Uterus (tissue), 2 donors: ENCODE data around the gene ACY1.

ENCODE experiments used
- POLR2A ChIP-seq, 2 donors: fragments of 450-650 bp; IDR thresholded peaks; one replicate each; pipeline ENCODE4 v1.6.1; 2016; ENCODE audit warnings: antibody characterized with exemption in 2 of 2, mild to moderate bottlenecking in 1 of 2, moderate library complexity in 1 of 2
- TF ChIP-seq, protein P1 (sequence below), 4 experiments: fragments of 200-600 bp in 2 of 4; fragments of 450-650 bp in 2 of 4; sonication (generic) in 2 of 4; IDR thresholded peaks; one replicate each; pipeline ENCODE4 v1.5.1; 2016 to 2019; ENCODE audit warnings: antibody characterized with exemption in 4 of 4, mild to moderate bottlenecking in 2 of 4, moderate library complexity in 1 of 4

DNA sequence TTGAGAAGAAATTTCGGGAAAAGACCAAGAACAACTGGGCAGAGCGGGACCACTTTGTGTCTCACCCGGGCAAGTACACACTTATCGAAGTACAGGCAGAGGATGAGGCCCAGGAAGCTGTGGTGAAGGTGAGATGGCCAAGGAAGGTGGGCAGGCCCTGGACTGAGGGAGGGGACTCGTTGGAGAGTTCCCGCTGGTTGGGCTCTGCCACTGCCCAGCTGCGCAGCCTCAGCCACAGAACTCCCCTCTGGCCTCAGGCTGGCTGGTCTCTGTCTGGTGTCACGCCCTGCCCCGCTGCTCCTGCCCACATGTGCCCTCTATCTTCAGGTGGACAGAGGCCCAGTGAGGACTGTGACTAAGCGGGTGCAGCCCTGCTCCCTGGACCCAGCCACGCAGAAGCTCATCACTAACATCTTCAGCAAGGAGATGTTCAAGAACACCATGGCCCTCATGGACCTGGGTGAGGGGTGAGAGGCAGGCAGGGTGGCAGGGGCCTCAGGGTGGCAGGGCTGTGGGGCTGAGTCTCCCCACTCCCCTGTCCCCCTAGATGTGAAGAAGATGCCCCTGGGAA lies 38.8 kb upstream of the ACY1 start:
- TF ChIP-seq POLR2A (IDR thresholded peaks at IDR 0.05) = no peak
- TF ChIP-seq, protein P1, sequence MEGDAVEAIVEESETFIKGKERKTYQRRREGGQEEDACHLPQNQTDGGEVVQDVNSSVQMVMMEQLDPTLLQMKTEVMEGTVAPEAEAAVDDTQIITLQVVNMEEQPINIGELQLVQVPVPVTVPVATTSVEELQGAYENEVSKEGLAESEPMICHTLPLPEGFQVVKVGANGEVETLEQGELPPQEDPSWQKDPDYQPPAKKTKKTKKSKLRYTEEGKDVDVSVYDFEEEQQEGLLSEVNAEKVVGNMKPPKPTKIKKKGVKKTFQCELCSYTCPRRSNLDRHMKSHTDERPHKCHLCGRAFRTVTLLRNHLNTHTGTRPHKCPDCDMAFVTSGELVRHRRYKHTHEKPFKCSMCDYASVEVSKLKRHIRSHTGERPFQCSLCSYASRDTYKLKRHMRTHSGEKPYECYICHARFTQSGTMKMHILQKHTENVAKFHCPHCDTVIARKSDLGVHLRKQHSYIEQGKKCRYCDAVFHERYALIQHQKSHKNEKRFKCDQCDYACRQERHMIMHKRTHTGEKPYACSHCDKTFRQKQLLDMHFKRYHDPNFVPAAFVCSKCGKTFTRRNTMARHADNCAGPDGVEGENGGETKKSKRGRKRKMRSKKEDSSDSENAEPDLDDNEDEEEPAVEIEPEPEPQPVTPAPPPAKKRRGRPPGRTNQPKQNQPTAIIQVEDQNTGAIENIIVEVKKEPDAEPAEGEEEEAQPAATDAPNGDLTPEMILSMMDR (IDR thresholded peaks at IDR 0.05) = no peak
